ENCODE measurements around the gene AFAP1L1.

AFAP1L1 gene

GRCh38 chr5:149271716-149272563 is at the start of gene AFAP1L1:
Gene AFAP1L1 (plus strand): TSS chr5:149271859. CDS start chr5:149271969, 110 bp downstream.
- in situ Hi-C loops (cut with MboI; ENCODE audit: low sequenced_read_pairs) = loop anchor here (25.0 kb wide), 1 partner anchor 535 kb away; no protein-coding TSS in a partner anchor

- in situ Hi-C loops (cut with MboI; ENCODE audit: low sequenced_read_pairs) = no loop called here
Observed at GRCh38 chr5:149223081-149223848, 48.4 kb upstream of the AFAP1L1 start.

- in situ Hi-C loops (cut with MboI; ENCODE audit: low sequenced_read_pairs) = no loop called here
Observed at GRCh38 chr5:149224282-149224681, 47.4 kb upstream of the AFAP1L1 start.

GRCh38 chr5:149227168-149227826 is 44.4 kb upstream of the AFAP1L1 start:
- in situ Hi-C loops (cut with MboI; ENCODE audit: low sequenced_read_pairs) = no loop called here

- in situ Hi-C loops (cut with MboI; ENCODE audit: low sequenced_read_pairs) = no loop called here
Observed at GRCh38 chr5:149228618-149229297, 42.9 kb upstream of the AFAP1L1 start.

GRCh38 chr5:149229298-149229937 is 42.2 kb upstream of the AFAP1L1 start:
- in situ Hi-C loops (cut with MboI; ENCODE audit: low sequenced_read_pairs) = no loop called here

GRCh38 chr5:149235841-149236240 is 35.8 kb upstream of the AFAP1L1 start:
- in situ Hi-C loops (cut with MboI; ENCODE audit: low sequenced_read_pairs) = no loop called here

- in situ Hi-C loops (cut with MboI; ENCODE audit: low sequenced_read_pairs) = no loop called here
Observed at GRCh38 chr5:149237662-149238061, 34.0 kb upstream of the AFAP1L1 start.

- in situ Hi-C loops (cut with MboI; ENCODE audit: low sequenced_read_pairs) = no loop called here
Observed at GRCh38 chr5:149238540-149238939, 33.1 kb upstream of the AFAP1L1 start.

- in situ Hi-C loops (cut with MboI; ENCODE audit: low sequenced_read_pairs) = no loop called here
Observed at GRCh38 chr5:149239917-149240316, 31.7 kb upstream of the AFAP1L1 start.

- in situ Hi-C loops (cut with MboI; ENCODE audit: low sequenced_read_pairs) = no loop called here
Observed at GRCh38 chr5:149240354-149240998, 31.2 kb upstream of the AFAP1L1 start.

GRCh38 chr5:149242339-149242738 is 29.3 kb upstream of the AFAP1L1 start:
- in situ Hi-C loops (cut with MboI; ENCODE audit: low sequenced_read_pairs) = no loop called here

- in situ Hi-C loops (cut with MboI; ENCODE audit: low sequenced_read_pairs) = no loop called here
Observed at GRCh38 chr5:149246906-149247305, 24.8 kb upstream of the AFAP1L1 start.

- in situ Hi-C loops (cut with MboI; ENCODE audit: low sequenced_read_pairs) = no loop called here
Observed at GRCh38 chr5:149247726-149248125, 23.9 kb upstream of the AFAP1L1 start.

GRCh38 chr5:149251546-149251945 is 20.1 kb upstream of the AFAP1L1 start:
- in situ Hi-C loops (cut with MboI; ENCODE audit: low sequenced_read_pairs) = loop anchor here (25.0 kb wide), 1 partner anchor 514 kb away; no protein-coding TSS in a partner anchor

- in situ Hi-C loops (cut with MboI; ENCODE audit: low sequenced_read_pairs) = loop anchor here (25.0 kb wide), 1 partner anchor 517 kb away; no protein-coding TSS in a partner anchor
Observed at GRCh38 chr5:149254506-149254905, 17.2 kb upstream of the AFAP1L1 start.

- in situ Hi-C loops (cut with MboI; ENCODE audit: low sequenced_read_pairs) = loop anchor here (25.0 kb wide), 1 partner anchor 519 kb away; no protein-coding TSS in a partner anchor
Observed at GRCh38 chr5:149256451-149256850, 15.2 kb upstream of the AFAP1L1 start.

GRCh38 chr5:149257131-149257530 is 14.5 kb upstream of the AFAP1L1 start:
- in situ Hi-C loops (cut with MboI; ENCODE audit: low sequenced_read_pairs) = loop anchor here (25.0 kb wide), 1 partner anchor 520 kb away; no protein-coding TSS in a partner anchor

Measured in hTERT RPE-1 (cell line).